ENCODE data around the gene CCDC141. TPM values are rescaled to one million over a fixed set of nuclear protein-coding genes. Genes with fewer than 3 reads are reported as not detected.
"Not testable (repeated sequence)": the region's sequence is repeated elsewhere in the genome, so short reads cannot be mapped to it uniquely, and the experiment has no call there.

The CCDC141 gene
- total RNA-seq, 1 experiment from 2014 or later = 4.0 TPM

GRCh38 chr2:179048099-179048498, 1.8 kb downstream of the CCDC141 start:
- DNase-seq (ENCODE audit: extremely low read depth, low read depth) = no peak

- not testable (repeated sequence) for DNase-seq (ENCODE audit: extremely low read depth, low read depth)
Measured at GRCh38 chr2:179045602-179046001, 4.3 kb downstream of the CCDC141 start.

DNA sequence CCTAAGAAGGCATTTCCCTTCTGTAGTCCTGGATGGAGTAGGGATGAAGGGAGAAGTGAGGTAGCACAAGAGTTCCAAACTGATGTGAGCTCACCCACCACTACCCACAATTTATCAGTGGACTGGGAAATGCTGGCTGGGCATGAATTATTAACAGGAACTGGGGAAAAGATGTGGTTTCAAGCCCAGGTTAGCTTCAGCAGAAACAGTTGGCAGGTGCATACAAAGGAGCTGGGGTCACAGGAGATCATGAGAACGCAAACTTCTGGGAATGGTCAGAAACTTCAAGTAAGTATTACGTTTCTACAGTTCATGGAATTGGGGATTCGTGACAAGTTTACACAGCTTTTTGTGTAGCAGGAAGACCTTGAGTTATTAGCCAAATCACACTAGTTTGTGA, 5.4 kb downstream of the CCDC141 start:
- DNase-seq (ENCODE audit: extremely low read depth, low read depth) = no peak

DNA sequence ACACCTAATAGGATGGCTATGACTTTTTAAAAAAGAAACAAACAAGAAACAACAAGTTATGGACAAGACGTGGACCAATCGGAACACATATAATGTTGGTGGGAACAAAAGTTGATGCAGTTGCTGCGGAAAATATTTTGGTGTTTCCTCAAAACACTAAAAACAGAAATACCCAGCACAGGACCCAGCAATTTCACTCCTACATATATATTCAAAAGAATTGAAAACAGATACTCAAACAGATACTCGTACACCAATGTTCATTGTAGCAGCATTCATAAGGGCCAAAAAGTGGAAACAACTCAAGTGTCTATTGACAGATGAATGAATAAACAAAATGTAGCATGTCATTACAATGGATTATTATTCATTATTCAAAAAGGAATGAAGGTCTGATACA, 12.1 kb downstream of the CCDC141 start:
- DNase-seq (ENCODE audit: extremely low read depth, low read depth) = no peak

GRCh38 chr2:179036353-179036905, 13.5 kb downstream of the CCDC141 start:
- DNase-seq (ENCODE audit: extremely low read depth, low read depth) = no peak

DNA sequence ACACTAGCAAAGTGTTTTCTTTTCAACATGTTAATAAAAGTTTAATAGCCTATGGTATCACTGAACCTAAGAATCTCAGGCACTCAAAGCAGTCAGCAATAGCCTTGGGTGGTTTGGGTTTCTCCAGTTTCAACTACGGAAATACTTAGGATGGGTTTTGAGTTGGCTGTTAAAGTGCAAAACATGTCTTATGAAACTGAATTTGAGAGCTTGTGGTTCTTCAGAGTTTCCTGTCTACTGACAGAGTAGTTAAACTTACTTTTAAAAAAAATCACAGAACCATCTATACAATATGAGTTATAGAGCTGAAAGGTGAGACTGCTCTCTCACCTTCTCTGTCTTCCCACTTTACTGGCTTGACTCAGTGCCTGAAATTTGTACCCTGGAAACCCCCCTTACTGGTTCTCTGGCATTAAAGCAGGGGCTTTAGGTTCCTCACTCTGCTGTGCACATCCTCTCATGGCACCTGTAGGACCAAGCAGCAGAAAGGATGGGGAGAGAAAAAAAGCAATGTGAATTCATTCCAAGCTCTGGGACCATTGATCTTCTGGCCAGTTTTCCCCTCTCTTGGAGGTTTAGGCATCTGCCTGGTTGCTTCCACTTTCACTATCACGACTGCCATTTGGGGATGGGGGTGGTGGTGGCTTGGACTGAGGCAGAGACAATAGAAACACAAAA, 18.1 kb downstream of the CCDC141 start:
- DNase-seq (ENCODE audit: extremely low read depth, low read depth) = no peak

- DNase-seq (ENCODE audit: extremely low read depth, low read depth) = no peak
Measured at GRCh38 chr2:179024445-179024844, 25.5 kb downstream of the CCDC141 start.

DNA sequence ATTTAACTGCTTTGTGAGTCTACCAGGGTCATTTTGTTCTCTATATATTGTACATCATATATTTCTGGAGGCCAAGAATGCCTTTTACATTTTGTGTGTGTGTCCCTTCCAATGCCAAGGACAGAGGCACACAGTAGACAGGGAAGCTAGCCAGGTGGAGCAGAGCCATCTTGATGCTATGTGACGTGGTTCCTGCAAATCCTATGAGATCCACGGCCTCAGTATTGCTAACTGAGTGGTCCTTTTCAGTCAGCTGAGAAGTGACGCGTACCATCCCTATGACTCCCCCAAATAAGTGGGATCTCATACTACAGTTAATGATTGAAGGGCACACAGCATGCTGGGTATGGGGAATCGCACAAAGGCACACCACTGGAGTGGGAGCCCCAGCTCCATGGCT, 27.3 kb downstream of the CCDC141 start:
- DNase-seq (ENCODE audit: extremely low read depth, low read depth) = no peak

- DNase-seq (ENCODE audit: extremely low read depth, low read depth) = no peak
Measured at GRCh38 chr2:179021258-179021657, 28.7 kb downstream of the CCDC141 start.

GRCh38 chr2:179020156-179020750, 29.7 kb downstream of the CCDC141 start:
- peak; percentile 38 for DNase-seq (ENCODE audit: extremely low read depth, low read depth)

DNA sequence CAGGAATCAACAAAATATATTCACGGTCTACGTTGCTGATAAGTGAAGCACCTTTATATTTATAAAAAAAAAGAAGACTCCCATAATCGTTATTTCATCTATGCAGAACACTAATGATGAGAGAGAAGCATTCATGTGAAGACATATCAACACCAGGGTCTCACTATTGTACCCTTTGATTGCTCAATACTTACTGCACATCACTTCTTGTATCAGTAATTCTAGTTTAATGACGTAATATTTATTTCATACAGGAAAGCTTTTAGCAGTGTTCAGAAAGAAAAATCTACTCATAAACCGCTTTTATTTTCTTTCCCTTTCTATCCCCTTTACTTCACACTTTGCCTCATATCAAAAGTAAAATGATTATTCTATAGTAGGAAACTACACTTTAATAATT, 30.7 kb downstream of the CCDC141 start:
- no peak for DNase-seq (ENCODE audit: extremely low read depth, low read depth)

- no peak for DNase-seq (ENCODE audit: extremely low read depth, low read depth)
Measured at GRCh38 chr2:179017773-179018357, 32.1 kb downstream of the CCDC141 start.

- not testable (repeated sequence) for DNase-seq (ENCODE audit: extremely low read depth, low read depth)
Measured at GRCh38 chr2:179014189-179014588, 35.7 kb downstream of the CCDC141 start.

- no peak for DNase-seq (ENCODE audit: extremely low read depth, low read depth)
Measured at GRCh38 chr2:179005976-179006375, 44.0 kb downstream of the CCDC141 start.

GRCh38 chr2:178999476-178999875, 50.5 kb downstream of the CCDC141 start:
- DNase-seq (ENCODE audit: extremely low read depth, low read depth) = no peak

- no peak for DNase-seq (ENCODE audit: extremely low read depth, low read depth)
Measured at GRCh38 chr2:178998539-178998938, 51.4 kb downstream of the CCDC141 start.

GRCh38 chr2:178997477-178997876, 52.5 kb downstream of the CCDC141 start:
- no peak for DNase-seq (ENCODE audit: extremely low read depth, low read depth)

DNA sequence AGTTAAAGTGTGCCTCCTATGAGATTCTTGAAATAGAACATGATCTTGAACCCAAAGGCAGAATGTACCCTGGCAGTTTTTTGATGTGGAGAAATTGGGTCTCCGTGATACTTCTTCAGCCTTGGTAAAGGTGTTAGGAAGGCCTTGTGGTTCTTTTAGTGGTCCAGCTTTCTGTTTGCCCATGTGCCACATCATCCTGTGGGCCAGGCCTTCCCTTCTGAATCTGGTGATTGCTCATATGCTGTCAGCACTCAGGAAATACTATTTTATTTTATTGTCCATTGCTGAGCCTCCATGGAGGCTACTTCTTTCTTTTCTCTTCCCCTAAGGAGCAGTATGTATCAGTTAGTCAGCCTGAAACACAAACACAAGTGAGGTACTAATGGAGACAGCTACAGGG, 52.9 kb downstream of the CCDC141 start:
- DNase-seq (ENCODE audit: extremely low read depth, low read depth) = no peak

DNA sequence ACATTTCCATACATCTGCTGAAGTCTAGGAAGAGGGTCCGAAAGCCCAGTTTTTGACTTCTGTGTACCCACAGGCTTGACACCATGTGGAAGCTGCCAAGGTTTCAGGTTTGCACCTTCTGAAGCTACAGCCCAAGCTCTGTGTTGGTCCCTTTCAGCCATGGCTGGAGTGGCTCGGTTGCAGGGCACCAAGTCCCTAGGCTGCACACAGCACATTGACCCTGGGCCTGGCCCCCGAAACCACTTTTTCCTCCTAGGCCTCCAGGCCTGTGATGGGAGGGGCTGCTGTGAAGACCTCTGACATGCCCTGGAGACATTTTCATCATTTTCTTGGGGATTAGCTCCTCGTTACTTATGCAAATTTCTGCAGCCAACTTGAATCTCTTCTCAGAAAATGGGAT, 55.7 kb downstream of the CCDC141 start:
- no peak for DNase-seq (ENCODE audit: extremely low read depth, low read depth)

DNA sequence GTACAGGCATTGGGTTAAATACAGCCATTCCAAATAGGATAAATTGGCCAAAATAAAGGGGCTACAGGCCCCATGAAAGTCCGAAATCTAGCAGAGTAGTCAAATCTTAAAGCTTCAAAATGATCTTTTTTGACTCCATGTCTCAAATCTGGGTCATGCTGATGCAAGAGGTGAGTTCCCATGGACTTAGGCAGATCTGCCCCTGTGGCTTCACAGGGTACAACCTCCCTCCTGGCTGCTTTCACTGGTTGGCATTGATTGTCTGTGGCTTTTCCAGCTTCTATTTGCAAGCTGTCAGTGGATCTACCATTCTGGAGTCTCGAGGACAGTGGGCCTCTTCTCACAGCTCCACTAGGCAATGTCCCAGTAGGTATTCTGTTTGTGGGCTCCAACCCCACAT, 56.1 kb downstream of the CCDC141 start:
- no peak for DNase-seq (ENCODE audit: extremely low read depth, low read depth)

GRCh38 chr2:178992719-178993118, 57.2 kb downstream of the CCDC141 start:
- DNase-seq (ENCODE audit: extremely low read depth, low read depth) = not testable (repeated sequence)
